IgD-negative memory B cell (primary cell): Measurements from ENCODE around the gene DOCK1. TPM values are rescaled to one million over a fixed set of nuclear protein-coding genes. Genes with fewer than 3 reads are reported as not detected.
A peak's percentile ranks its signal among the peaks of the same experiment; 100 is the strongest.

ENCODE experiments used
- H3K27ac Mint-ChIP-seq, 3 donors: one replicate each; pipeline ENCODE4 v1.8.0; 2020 to 2022; ENCODE audit warnings: mild to moderate bottlenecking in 3 of 3, mixed read lengths in 3 of 3, moderate library complexity in 1 of 3
- H3K27me3 Mint-ChIP-seq: one replicate; pipeline ENCODE4 v1.8.0; 2021; ENCODE audit warnings: mixed read lengths
- H3K36me3 Mint-ChIP-seq: one replicate; pipeline ENCODE4 v1.8.0; 2020; ENCODE audit warnings: mild to moderate bottlenecking, mixed read lengths
- H3K4me1 Mint-ChIP-seq, 3 donors: one replicate each; pipeline ENCODE4 v1.8.0; 2020 to 2022; ENCODE audit warnings: mixed read lengths in 3 of 3, mild to moderate bottlenecking in 1 of 3
- H3K4me3 Mint-ChIP-seq, 4 donors: one replicate each; pipeline ENCODE4 v1.8.0; 2020 to 2022; ENCODE audit warnings: mild to moderate bottlenecking in 4 of 4, mixed read lengths in 4 of 4, moderate library complexity in 3 of 4
- H3K9me3 Mint-ChIP-seq, 3 donors: one replicate each; pipeline ENCODE4 v1.8.0; 2020 to 2021; ENCODE audit warnings: mixed read lengths in 3 of 3, mild to moderate bottlenecking in 1 of 3
- polyA plus RNA-seq: library from polyadenylated mRNA; unstranded; fragments of 300-500 nt; fragmentation: Illumina TruSeq; gene quantifications from one replicate; pipeline ENCODE4 v1.2.3, GENCODE V29; 2021

DOCK1 gene
- polyA plus RNA-seq, 1 donor from 2014 or later = not detected

DNA sequence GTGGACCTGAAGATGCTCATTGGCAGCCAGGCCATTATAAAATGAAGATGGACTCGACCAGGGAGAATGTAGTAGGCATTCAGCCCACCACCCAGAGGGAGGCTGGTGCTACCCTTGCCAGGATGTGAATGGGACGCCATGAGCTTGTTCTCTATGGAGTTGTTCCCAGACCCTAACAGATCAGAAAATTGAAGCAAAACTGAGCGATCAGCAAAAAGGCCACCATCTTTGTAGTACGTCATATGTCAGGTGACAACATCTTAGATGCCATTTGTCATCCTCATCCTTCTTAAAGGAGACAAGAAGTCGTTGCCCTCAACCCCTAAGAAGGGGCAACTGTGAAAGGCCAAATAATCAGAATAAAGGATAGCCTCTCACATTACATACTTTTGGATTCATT, 61.7 kb downstream of the DOCK1 start:
- Mint-ChIP-seq H3K36me3 (no peaks in the 10 kb centered on the region), H3K27me3 (no peaks in the 10 kb centered on the region), H3K4me3 (no peak overlapping the region), H3K4me1 (no peaks in the 10 kb centered on the region), H3K27ac (no peak overlapping the region), H3K9me3 (peaks cover 0 to 5% (median 2%) of the 10 kb centered on the region in 3 donors)

DNA sequence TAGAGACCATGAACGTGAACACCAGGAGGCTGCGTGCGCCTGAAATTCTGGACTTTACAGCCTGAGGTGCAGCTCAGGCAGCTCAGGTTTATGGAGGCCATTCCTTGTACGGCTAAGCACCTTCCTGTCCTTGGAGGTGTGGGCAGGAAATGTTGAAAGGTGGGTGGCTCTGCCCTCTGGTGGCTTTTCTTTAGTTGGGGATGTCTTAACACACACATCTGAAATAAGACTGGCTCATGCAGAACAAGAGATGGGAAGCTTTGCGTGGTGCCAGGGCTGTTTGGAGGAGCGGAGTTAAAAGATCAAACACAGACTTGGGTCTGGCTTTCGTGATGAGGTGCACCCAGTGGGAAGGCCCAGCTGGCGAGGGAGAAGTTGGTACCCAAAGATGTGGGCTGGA, 64.1 kb downstream of the DOCK1 start:
- no peaks in the 10 kb centered on the region for H3K4me1 Mint-ChIP-seq
- H3K27ac Mint-ChIP-seq = no peak overlapping the region
- no peaks in the 10 kb centered on the region for H3K36me3 Mint-ChIP-seq
- H3K9me3 Mint-ChIP-seq = peaks cover 0 to 5% (median 2%) of the 10 kb centered on the region in 3 donors
- no peaks in the 10 kb centered on the region for H3K27me3 Mint-ChIP-seq
- H3K4me3 Mint-ChIP-seq = no peak overlapping the region

DNA sequence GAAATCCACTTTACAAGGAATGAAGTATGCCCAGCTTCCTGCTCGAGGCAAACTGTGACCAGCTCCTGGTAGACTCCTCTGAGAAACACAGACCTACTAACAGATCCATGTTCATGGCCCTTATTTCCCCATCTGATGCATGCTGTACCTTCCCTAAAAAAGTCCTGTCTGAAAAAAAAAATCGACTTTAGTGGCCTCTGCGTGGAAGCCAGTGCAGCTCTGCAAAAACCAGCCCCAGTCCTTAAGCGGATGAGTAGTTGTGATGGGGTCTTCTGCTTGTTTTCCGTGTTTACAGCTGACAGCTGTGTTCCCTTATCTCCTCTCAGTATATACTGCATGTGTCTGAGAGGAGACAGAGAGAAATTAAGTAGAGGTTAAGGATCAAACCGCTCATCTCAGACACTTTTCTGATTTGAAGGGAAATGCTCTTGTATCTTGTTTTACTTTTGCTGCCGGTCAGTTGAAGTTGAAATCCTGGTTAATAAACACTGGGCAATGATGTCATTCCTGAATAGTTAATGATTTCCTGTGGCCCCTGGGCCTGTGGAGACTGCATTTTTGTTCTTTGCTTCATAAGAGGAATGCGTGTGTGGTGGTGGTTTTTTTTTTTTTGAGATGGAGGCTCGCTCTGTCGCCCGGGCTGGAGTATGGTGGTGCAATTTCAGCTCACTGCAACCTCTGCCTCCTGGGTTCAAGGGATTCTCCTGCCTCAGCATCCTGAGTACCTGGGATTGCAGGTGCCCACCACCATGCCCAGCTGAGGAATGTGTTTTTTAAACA, 67.6 kb downstream of the DOCK1 start:
- H3K36me3 Mint-ChIP-seq = no peaks in the 10 kb centered on the region
- no peak overlapping the region for H3K4me3 Mint-ChIP-seq
- H3K9me3 Mint-ChIP-seq = peaks cover 0 to 2% (median 0%) of the 10 kb centered on the region in 3 donors
- H3K4me1 Mint-ChIP-seq = no peaks in the 10 kb centered on the region
- H3K27me3 Mint-ChIP-seq = no peaks in the 10 kb centered on the region
- H3K27ac Mint-ChIP-seq = no peak overlapping the region

DNA sequence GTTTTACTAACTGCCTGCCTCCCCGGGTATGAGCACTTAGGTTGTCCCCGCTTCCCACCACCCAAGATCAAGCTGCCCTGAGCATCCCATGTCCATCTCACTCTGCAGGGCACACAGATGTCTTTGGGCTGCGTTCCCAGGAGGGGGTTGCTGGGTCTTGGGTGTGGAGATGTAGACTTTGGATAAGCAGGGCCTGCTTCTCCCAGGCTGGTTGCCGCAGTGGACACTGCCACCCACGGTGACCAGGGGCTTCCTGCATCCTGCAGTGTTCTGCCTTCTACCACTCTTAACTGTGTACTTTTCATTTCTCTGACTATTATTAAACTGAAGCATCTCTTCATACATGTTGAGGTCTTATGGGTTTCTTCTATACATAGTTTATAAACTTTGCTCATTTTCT, 70.0 kb downstream of the DOCK1 start:
- Mint-ChIP-seq H3K27me3 (no peaks in the 10 kb centered on the region), H3K9me3 (peaks cover 0 to 4% (median 0%) of the 10 kb centered on the region in 3 donors), H3K36me3 (no peaks in the 10 kb centered on the region), H3K4me3 (no peak overlapping the region), H3K4me1 (no peaks in the 10 kb centered on the region), H3K27ac (no peak overlapping the region)

DNA sequence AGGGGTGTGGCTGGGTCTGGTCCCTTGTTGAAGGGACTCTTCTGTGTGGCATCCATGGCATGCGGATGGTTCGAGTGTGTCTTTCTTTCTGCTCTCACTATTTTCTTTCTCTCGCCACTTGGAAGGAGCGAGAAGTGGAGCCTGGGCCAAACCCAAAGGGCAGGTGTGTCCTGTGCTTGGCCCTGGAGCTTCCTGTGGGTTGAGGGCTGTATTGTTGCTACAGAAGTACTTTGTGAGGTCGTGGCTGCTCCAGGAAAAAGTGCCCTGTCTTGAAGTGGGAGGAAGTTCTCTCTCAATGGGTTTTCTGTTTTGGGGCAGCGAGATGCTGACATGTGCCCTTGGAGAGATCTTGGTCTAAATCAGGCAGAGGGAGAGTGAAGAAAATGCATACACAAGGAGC, 72.0 kb downstream of the DOCK1 start:
- Mint-ChIP-seq H3K36me3 (no peaks in the 10 kb centered on the region), H3K27ac (no peak overlapping the region), H3K4me1 (no peaks in the 10 kb centered on the region), H3K27me3 (no peaks in the 10 kb centered on the region), H3K4me3 (no peak overlapping the region), H3K9me3 (peaks cover 0 to 4% (median 1%) of the 10 kb centered on the region in 3 donors)

DNA sequence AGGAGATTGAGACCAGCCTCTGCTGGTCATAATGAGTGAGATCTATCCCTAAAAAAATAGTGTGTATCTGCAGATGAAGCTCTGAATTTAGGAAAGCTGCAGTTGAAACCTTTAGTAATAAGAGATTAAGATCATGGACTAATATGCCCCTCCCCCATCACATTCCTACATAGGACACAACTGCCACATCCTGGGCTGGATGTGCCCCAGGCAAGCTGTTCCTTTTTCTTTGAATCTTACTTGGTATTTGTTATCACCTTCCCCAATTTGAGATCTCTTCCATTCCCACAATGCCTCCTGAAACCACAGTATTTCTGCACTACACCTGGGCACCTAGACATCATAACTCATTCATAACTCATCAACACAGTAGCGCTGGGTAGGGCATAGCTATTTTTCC, 74.1 kb downstream of the DOCK1 start:
- Mint-ChIP-seq H3K36me3 (no peaks in the 10 kb centered on the region), H3K27ac (no peak overlapping the region), H3K4me1 (no peaks in the 10 kb centered on the region), H3K9me3 (peaks cover 1 to 4% (median 2%) of the 10 kb centered on the region in 3 donors), H3K4me3 (no peak overlapping the region), H3K27me3 (no peaks in the 10 kb centered on the region)

DNA sequence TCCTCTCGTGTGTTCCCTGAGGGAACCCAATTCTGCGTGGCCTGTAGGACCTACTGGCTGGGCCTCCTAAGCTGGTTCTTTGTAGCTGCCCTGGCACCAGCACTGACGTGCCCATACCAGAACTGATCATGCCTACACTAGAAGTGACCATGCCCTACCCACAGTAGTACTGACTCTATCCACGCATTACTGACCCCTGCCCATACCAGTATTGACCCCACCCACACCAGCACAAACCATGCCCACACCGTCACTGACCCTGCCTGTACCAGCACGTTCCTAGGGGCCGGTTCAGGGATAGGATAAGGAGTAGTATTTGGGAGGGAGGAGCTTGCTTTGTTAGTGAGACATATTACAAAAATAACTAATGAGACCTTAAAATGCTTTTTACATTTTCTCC, 88.0 kb downstream of the DOCK1 start:
- Mint-ChIP-seq H3K27me3 (no peaks in the 10 kb centered on the region), H3K36me3 (no peaks in the 10 kb centered on the region), H3K4me3 (no peak overlapping the region), H3K9me3 (peaks cover 2 to 10% (median 4%) of the 10 kb centered on the region in 3 donors), H3K27ac (no peak overlapping the region), H3K4me1 (no peaks in the 10 kb centered on the region)

DNA sequence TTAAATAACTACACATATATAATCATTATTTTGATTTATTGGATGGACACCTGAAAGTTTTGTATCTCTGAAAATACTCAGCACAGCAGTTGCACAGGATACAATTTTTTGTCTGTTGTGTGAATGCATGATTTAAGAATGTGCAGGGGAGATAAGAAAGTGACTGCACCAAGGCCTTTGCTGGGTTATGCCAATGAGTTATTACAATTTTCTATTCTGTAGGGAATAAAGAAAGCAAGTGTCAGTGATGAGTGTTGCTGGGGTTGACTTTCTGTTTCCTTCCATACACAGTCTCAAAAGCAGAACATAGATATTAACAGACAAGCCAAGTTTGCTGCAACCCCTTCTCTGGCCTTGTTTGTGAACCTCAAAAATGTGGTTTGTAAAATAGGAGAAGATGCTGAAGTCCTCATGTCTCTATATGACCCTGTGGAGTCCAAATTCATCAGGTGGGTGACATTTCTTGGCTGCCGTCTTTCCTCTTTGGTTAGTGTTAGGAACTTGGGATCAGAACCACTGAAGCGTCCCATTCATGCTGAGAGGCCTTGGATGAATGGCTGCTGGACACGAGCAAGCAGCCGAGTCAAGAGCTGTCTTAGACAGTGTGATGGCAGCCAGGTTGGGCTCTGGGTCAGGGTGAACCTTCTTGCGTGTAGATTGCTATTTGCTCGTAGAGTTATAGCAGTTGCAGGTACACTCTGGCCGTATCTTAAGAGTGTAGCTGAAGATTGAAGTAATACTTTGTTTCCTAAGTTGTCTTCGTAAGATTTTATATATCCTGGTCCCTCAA, 92.8 kb downstream of the DOCK1 start:
- Mint-ChIP-seq H3K4me3 (no peak overlapping the region), H3K27me3 (no peaks in the 10 kb centered on the region), H3K4me1 (no peaks in the 10 kb centered on the region), H3K27ac (no peak overlapping the region), H3K9me3 (peaks cover 5 to 20% (median 5%) of the 10 kb centered on the region in 3 donors), H3K36me3 (no peaks in the 10 kb centered on the region)

DNA sequence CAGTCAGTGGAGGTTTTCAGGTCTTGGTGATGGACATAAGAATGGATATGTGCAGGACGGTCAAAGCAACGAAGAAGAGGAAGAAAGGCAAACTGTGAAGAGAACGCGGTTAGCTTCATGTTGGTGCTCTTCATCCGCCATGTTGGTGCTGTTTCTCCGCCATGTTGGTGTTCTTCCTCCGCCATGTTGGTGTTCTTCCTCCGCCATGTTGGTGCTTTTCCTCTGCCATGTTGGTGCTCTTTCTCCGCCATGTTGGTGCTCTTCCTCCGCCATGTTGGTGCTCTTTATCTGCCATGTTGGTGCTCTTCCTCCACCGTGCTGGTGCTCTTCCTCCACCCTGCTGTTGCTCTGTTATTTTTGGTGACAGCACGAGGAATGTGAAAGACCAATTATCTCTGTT, 95.4 kb downstream of the DOCK1 start:
- Mint-ChIP-seq H3K4me1 (no peaks in the 10 kb centered on the region), H3K9me3 (peaks cover 5 to 20% (median 6%) of the 10 kb centered on the region in 3 donors), H3K27me3 (no peaks in the 10 kb centered on the region), H3K36me3 (no peaks in the 10 kb centered on the region), H3K4me3 (no peak overlapping the region), H3K27ac (no peak overlapping the region)

DNA sequence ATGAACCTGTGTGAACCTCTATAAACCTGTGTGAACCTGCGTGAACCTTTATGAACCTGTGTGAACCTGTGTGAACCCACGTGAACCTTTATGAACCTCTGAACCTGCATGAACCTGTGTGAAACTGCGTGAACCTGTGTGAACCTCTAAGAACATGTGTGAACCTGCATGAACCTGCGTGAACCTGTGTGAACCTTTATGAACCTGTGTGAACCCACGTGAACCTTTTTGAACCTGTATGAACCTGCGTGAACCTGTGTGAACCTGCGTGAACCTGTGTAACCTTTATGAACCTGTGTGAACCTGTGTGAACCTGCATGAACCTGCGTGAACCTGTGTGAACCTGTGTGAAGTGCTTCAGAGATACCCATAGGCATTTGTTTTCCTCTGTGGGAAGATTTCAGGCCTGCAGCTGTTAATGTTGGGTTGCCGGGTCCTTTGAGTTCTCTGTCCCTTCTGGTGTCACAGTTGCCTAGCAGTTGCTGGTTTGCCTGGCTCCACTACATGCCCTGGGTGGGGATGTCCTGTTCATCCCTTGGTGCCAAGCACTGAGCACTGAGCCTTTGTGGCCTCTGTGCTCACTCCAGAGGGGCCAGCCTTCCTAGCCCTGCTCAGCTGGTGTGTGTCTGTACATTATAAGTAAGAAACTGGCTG, 97.9 kb downstream of the DOCK1 start:
- H3K9me3 Mint-ChIP-seq = peaks cover 4 to 10% (median 5%) of the 10 kb centered on the region in 3 donors
- no peaks in the 10 kb centered on the region for H3K27me3 Mint-ChIP-seq
- H3K27ac Mint-ChIP-seq = no peak overlapping the region
- H3K4me3 Mint-ChIP-seq = no peak overlapping the region
- no peaks in the 10 kb centered on the region for H3K36me3 Mint-ChIP-seq
- no peaks in the 10 kb centered on the region for H3K4me1 Mint-ChIP-seq

DNA sequence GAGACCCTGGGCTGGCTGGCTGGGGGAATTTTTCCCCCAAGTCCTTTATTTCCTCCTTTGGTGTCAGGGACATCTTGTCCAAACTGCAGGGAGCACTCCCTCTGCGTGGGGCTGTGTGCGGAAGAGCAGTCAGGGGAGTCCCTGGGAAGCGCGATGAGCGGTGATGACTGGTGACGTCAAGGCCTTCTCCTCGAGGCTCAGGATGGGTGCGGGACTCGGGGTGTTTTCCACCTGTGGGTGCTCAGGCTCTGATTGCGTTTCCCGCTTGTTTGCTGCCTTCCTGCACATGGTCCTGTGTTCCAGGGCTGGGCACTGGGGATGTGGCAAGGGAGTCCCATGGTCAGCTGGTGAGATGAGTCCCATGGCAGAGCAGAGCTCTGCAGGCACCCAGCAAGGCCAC, 101.2 kb downstream of the DOCK1 start:
- H3K4me1 Mint-ChIP-seq = no peaks in the 10 kb centered on the region
- H3K36me3 Mint-ChIP-seq = no peaks in the 10 kb centered on the region
- no peaks in the 10 kb centered on the region for H3K27me3 Mint-ChIP-seq
- H3K4me3 Mint-ChIP-seq = no peak overlapping the region
- H3K27ac Mint-ChIP-seq = no peak overlapping the region
- H3K9me3 Mint-ChIP-seq = peaks cover under 1 to 5% (median 3%) of the 10 kb centered on the region in 3 donors

DNA sequence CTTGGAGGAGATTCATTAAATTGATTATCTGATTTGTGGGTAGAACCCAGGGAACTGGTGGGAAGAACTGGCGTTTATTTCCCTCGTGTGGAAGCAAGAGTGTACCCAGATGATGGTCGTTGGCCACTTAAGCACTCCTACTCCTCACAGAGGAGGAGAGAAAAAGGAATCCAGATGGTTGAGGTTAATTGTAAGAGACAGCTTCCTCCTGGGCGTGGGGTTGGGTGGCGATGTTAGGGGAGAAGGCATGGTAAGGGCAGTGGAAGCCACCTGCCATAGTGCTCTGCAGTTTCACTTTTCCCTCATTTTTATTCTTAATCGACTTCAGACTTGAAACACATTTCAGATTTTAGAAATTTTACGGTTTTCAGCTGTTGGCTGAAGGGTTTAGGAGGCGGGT, 104.1 kb downstream of the DOCK1 start:
- H3K9me3 Mint-ChIP-seq = peaks cover 0 to 5% (median 4%) of the 10 kb centered on the region in 3 donors
- no peaks in the 10 kb centered on the region for H3K4me1 Mint-ChIP-seq
- no peak overlapping the region for H3K27ac Mint-ChIP-seq
- H3K27me3 Mint-ChIP-seq = no peaks in the 10 kb centered on the region
- H3K36me3 Mint-ChIP-seq = no peaks in the 10 kb centered on the region
- no peak overlapping the region for H3K4me3 Mint-ChIP-seq

DNA sequence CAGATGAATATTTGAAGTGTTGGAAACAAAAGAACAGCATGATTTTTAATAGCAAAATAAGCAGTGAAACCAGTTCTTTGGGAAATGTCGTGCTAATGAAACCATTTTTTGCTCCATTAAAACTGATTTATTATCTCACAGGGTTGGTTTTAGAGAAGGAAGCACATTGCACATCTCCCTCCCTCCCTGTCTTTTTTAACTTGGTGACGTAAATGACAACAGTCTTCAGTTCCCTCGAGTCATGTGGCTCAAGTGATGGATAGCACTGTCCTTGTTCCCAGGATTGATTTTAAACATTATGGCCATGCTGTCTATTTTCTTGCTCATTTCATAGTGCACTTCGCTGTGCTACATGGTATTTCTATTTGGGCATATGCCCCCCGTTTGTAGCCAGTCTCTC, 105.9 kb downstream of the DOCK1 start:
- Mint-ChIP-seq H3K9me3 (peaks cover 0 to 2% (median 2%) of the 10 kb centered on the region in 3 donors), H3K27ac (peak overlapping the region in 1 of 3 donors; percentile 36), H3K4me1 (no peaks in the 10 kb centered on the region), H3K36me3 (no peaks in the 10 kb centered on the region), H3K4me3 (no peak overlapping the region), H3K27me3 (no peaks in the 10 kb centered on the region)

DNA sequence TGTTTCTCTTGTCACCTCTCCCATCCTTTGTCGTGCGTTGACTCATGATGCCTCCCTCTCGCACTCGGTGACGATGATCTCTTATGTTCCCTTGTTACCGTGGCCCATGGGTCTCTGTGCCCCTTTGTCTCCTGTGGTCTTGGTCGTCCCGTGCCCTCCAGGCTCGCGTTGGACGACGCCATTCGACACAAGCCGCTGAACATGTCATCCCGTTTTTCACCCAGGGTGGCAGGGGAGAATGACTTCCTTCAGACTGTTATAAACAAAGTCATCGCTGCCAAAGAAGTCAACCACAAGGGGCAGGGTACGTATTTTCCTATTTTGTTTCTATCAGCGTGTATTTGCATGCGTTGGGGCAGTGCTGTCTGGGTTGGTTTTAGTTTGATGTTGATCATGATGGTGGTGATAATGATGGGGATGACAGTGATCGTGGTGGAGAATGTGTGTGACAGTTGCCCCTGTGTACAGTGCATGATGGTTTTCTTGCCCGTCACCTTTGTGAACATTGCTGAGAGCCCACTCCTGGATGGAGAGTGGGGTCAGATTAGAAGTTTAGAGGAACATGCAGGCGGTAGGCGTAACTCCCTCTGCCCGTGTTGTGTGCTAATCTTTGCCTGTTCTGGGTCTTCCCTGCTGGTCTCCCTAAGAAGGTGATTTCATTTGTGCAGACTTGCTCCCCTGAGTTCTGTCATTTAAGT, 107.0 kb downstream of the DOCK1 start:
- no peaks in the 10 kb centered on the region for H3K36me3 Mint-ChIP-seq
- peaks cover 0 to 2% (median 2%) of the 10 kb centered on the region in 3 donors for H3K9me3 Mint-ChIP-seq
- H3K4me3 Mint-ChIP-seq = no peak overlapping the region
- no peak overlapping the region for H3K27ac Mint-ChIP-seq
- no peaks in the 10 kb centered on the region for H3K4me1 Mint-ChIP-seq
- no peaks in the 10 kb centered on the region for H3K27me3 Mint-ChIP-seq

DNA sequence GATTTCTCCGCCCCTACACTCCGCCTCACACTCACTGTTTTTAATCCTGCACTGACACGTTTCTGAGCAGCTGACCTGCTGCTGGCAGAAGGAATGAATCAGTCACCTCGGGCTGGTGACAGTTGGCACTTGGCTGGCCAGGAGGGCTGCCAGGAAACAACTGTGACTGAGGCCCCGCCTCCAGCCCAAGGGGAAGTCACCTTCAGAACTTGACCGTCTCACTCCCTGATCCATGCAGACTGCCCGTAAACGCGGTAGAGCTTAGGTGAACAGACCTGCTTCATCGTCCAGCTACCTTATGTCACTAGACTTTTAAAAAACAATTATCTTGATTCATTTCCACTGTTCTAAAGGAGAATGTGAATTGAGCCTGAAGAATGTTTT, 107.5 kb downstream of the DOCK1 start:
- Mint-ChIP-seq H3K9me3 (peaks cover 0 to 2% (median 2%) of the 10 kb centered on the region in 3 donors), H3K4me1 (no peaks in the 10 kb centered on the region), H3K4me3 (no peak overlapping the region), H3K27me3 (no peaks in the 10 kb centered on the region), H3K36me3 (no peaks in the 10 kb centered on the region), H3K27ac (no peak overlapping the region)
